GM23338 (cell line): Measurements from ENCODE around the gene FCHO2. TPM values are rescaled to one million over a fixed set of nuclear protein-coding genes. Genes with fewer than 3 reads are reported as not detected.

Experiments
- ATAC-seq: fragments of 200-7000 bp; cut with Tn5 transposase; 3 replicates; pipeline ENCODE4 v1.9.1; 2020
- DNase-seq: peaks from one replicate; pipeline ENCODE4 v3.0.0-alpha.2; 2015; ENCODE audit warnings: low spot score
- H2AFZ ChIP-seq: fragments of 200-600 bp; sonication (generic); 2 replicates; pipeline ENCODE4 v1.8.0; 2016; ENCODE audit warnings: antibody characterized with exemption, mild to moderate bottlenecking, moderate library complexity
- H3F3A ChIP-seq: fragments of 200-600 bp; sonication (generic); replicated peaks from 2 replicates; pipeline ENCODE4 v1.8.0; 2017; ENCODE audit warnings: antibody characterized with exemption, mixed run types, low read depth
- H3K27ac ChIP-seq: fragments of 200-600 bp; sonication (generic); 2 replicates; pipeline ENCODE4 v1.6.1; 2016; ENCODE audit warnings: low read depth
- H3K27me3 ChIP-seq: fragments of 200-600 bp; sonication (generic); 2 replicates; pipeline ENCODE4 v1.8.0; 2016; ENCODE audit warnings: mild to moderate bottlenecking, mixed run types, moderate library complexity; ENCODE audit not compliant: insufficient read depth
- H3K36me3 ChIP-seq: fragments of 200-600 bp; sonication (generic); 2 replicates; pipeline ENCODE4 v1.8.0; 2016; ENCODE audit warnings: mild to moderate bottlenecking; ENCODE audit not compliant: insufficient read depth
- H3K4me1 ChIP-seq: fragments of 200-600 bp; sonication (generic); 2 replicates; pipeline ENCODE4 v1.8.0; 2016; ENCODE audit warnings: mild to moderate bottlenecking, moderate library complexity; ENCODE audit not compliant: insufficient read depth
- H3K4me2 ChIP-seq: fragments of 200-600 bp; sonication (generic); 2 replicates; pipeline ENCODE4 v1.7.1; 2017; ENCODE audit warnings: mixed run types
- H3K4me3 ChIP-seq: fragments of 200-600 bp; sonication (generic); 2 replicates; pipeline ENCODE4 v1.6.1; 2016; ENCODE audit warnings: mixed run types
- H3K79me2 ChIP-seq: fragments of 200-600 bp; sonication (generic); replicated peaks from 2 replicates; pipeline ENCODE4 v1.8.0; 2017; ENCODE audit warnings: mild to moderate bottlenecking; ENCODE audit not compliant: insufficient read depth
- H3K9me2 ChIP-seq: fragments of 200-600 bp; sonication (generic); 2 replicates; pipeline ENCODE4 v1.8.0; 2017; ENCODE audit not compliant: insufficient read depth
- H4K20me1 ChIP-seq: fragments of 200-600 bp; sonication (generic); replicated peaks from 2 replicates; pipeline ENCODE4 v1.8.0; 2017; ENCODE audit warnings: mild to moderate bottlenecking; ENCODE audit not compliant: insufficient read depth
- H3K27ac Mint-ChIP-seq: 2 replicates; pipeline ENCODE4 v1.8.0; 2020; ENCODE audit warnings: inconsistent platforms, mild to moderate bottlenecking, moderate library complexity, mixed read lengths
- H3K27me3 Mint-ChIP-seq: 3 replicates; pipeline ENCODE4 v1.8.0; 2022; ENCODE audit warnings: low read depth, mild to moderate bottlenecking, moderate library complexity, mixed read lengths, inconsistent platforms; ENCODE audit not compliant: insufficient read depth, poor library complexity
- H3K36me3 Mint-ChIP-seq: 3 replicates; pipeline ENCODE4 v1.8.0; 2021; ENCODE audit warnings: low read depth, mild to moderate bottlenecking, inconsistent platforms, moderate library complexity, mixed read lengths
- H3K4me1 Mint-ChIP-seq: 3 replicates; pipeline ENCODE4 v1.8.0; 2020; ENCODE audit warnings: mild to moderate bottlenecking, inconsistent platforms, mixed read lengths
- H3K4me3 Mint-ChIP-seq: 3 replicates; pipeline ENCODE4 v1.8.0; 2021; ENCODE audit warnings: moderate library complexity, mild to moderate bottlenecking, inconsistent platforms, mixed read lengths
- H3K9me3 Mint-ChIP-seq: 3 replicates; pipeline ENCODE4 v1.8.0; 2020; ENCODE audit warnings: moderate library complexity, mild to moderate bottlenecking, inconsistent platforms, mixed read lengths
- CREB1 ChIP-seq: fragments of 250-450 bp; sonication (Bioruptor Pico); IDR thresholded peaks from 2 replicates; pipeline ENCODE4 v1.5.0; 2020; ENCODE audit warnings: low read depth, mild to moderate bottlenecking, moderate library complexity
- EZH2 ChIP-seq: fragments of 200-600 bp; sonication (generic); IDR thresholded peaks from one replicate; pipeline ENCODE4 v1.8.0; 2017; ENCODE audit warnings: antibody characterized with exemption, mild to moderate bottlenecking, low read depth; ENCODE audit not compliant: unreplicated experiment
- JUNB ChIP-seq: IDR thresholded peaks from one replicate; pipeline ENCODE4 v1.6.1; 2016; ENCODE audit warnings: antibody characterized with exemption; ENCODE audit not compliant: unreplicated experiment
- NANOG ChIP-seq: IDR thresholded peaks from 2 replicates; pipeline ENCODE4 v1.6.1; 2016; ENCODE audit warnings: antibody characterized with exemption, borderline replicate concordance
- STAT1 ChIP-seq: IDR thresholded peaks from one replicate; pipeline ENCODE4 v1.6.1; 2016; ENCODE audit warnings: antibody characterized with exemption; ENCODE audit not compliant: unreplicated experiment
- ZNF331 ChIP-seq: fragments of 250-450 bp; sonication (Bioruptor Pico); IDR thresholded peaks from 2 replicates; pipeline ENCODE4 v1.5.0; 2020; ENCODE audit warnings: low read depth, mild to moderate bottlenecking, moderate library complexity
- polyA plus RNA-seq: library from polyadenylated mRNA; unstranded; fragments of >200 nt; fragmentation: Nextera tagmentation; extraction: Ambion mirVana; gene quantifications from 2 replicates; pipeline ENCODE4 v1.2.1, GENCODE V29; 2016
- total RNA-seq: library from RNA; depleted of rRNA; stranded (reverse); fragments of >200 nt; shearing (Covaris generic); gene quantifications from 2 replicates; pipeline ENCODE4 v1.2.3, GENCODE V29; 2014
- TF ChIP-seq, protein P1 (sequence below): fragments of 250-450 bp; sonication (Bioruptor Pico); IDR thresholded peaks from 2 replicates; pipeline ENCODE4 v1.5.0; 2020; ENCODE audit warnings: mild to moderate bottlenecking, moderate library complexity

FCHO2 gene
- total and polyA plus RNA-seq, 2 experiments from 2014 or later, result 8.4 to 10.1 TPM

- Histone ChIP-seq H3K9me2 (no peaks in the 10 kb centered on the region), H3K79me2 (no peaks in the 10 kb centered on the region), H3F3A (peaks cover 3% of the 10 kb centered on the region; the same call in 1 of the 2 replicates), H3K27ac (peak overlapping the region; percentile 86), H3K4me1 (peaks cover 21% of the 10 kb centered on the region), H4K20me1 (no peaks in the 10 kb centered on the region), H3K36me3 (no peaks in the 10 kb centered on the region), H2AFZ (no peak overlapping the region), H3K4me2 (no peak overlapping the region), H3K4me3 (no peak overlapping the region), H3K27me3 (no peaks in the 10 kb centered on the region)
- H3K4me3 Mint-ChIP-seq, result no peak overlapping the region
- no peaks in the 10 kb centered on the region for H3K36me3 Mint-ChIP-seq
- ATAC-seq (peak; percentile 100), DNase-seq (peak; percentile 89)
- TF ChIP-seq NANOG, result 0 out of 2 replicates have a peak, but pooled peaks have one; percentile 15
- TF ChIP-seq, protein P1, sequence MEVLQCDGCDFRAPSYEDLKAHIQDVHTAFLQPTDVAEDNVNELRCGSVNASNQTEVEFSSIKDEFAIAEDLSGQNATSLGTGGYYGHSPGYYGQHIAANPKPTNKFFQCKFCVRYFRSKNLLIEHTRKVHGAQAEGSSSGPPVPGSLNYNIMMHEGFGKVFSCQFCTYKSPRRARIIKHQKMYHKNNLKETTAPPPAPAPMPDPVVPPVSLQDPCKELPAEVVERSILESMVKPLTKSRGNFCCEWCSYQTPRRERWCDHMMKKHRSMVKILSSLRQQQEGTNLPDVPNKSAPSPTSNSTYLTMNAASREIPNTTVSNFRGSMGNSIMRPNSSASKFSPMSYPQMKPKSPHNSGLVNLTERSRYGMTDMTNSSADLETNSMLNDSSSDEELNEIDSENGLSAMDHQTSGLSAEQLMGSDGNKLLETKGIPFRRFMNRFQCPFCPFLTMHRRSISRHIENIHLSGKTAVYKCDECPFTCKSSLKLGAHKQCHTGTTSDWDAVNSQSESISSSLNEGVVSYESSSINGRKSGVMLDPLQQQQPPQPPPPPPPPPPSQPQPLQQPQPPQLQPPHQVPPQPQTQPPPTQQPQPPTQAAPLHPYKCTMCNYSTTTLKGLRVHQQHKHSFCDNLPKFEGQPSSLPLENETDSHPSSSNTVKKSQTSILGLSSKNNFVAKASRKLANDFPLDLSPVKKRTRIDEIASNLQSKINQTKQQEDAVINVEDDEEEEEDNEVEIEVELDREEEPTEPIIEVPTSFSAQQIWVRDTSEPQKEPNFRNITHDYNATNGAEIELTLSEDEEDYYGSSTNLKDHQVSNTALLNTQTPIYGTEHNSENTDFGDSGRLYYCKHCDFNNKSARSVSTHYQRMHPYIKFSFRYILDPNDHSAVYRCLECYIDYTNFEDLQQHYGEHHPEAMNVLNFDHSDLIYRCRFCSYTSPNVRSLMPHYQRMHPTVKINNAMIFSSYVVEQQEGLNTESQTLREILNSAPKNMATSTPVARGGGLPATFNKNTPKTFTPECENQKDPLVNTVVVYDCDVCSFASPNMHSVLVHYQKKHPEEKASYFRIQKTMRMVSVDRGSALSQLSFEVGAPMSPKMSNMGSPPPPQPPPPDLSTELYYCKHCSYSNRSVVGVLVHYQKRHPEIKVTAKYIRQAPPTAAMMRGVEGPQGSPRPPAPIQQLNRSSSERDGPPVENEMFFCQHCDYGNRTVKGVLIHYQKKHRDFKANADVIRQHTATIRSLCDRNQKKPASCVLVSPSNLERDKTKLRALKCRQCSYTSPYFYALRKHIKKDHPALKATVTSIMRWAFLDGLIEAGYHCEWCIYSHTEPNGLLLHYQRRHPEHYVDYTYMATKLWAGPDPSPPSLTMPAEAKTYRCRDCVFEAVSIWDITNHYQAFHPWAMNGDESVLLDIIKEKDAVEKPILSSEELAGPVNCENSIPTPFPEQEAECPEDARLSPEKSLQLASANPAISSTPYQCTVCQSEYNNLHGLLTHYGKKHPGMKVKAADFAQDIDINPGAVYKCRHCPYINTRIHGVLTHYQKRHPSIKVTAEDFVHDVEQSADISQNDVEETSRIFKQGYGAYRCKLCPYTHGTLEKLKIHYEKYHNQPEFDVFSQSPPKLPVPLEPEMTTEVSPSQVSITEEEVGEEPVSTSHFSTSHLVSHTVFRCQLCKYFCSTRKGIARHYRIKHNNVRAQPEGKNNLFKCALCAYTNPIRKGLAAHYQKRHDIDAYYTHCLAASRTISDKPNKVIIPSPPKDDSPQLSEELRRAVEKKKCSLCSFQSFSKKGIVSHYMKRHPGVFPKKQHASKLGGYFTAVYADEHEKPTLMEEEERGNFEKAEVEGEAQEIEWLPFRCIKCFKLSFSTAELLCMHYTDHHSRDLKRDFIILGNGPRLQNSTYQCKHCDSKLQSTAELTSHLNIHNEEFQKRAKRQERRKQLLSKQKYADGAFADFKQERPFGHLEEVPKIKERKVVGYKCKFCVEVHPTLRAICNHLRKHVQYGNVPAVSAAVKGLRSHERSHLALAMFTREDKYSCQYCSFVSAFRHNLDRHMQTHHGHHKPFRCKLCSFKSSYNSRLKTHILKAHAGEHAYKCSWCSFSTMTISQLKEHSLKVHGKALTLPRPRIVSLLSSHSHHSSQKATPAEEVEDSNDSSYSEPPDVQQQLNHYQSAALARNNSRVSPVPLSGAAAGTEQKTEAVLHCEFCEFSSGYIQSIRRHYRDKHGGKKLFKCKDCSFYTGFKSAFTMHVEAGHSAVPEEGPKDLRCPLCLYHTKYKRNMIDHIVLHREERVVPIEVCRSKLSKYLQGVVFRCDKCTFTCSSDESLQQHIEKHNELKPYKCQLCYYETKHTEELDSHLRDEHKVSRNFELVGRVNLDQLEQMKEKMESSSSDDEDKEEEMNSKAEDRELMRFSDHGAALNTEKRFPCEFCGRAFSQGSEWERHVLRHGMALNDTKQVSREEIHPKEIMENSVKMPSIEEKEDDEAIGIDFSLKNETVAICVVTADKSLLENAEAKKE, result peak; percentile 90
- TF ChIP-seq CREB1 (CRISPR knock-in tag), result no peak
- peaks cover 21% of the 10 kb centered on the region for H3K4me1 Mint-ChIP-seq
- H3K27ac Mint-ChIP-seq, result peak overlapping the region; percentile 86
- H3K27me3 Mint-ChIP-seq, result no peaks in the 10 kb centered on the region
- H3K9me3 Mint-ChIP-seq, result no peaks in the 10 kb centered on the region
These were observed 83.2 kb downstream of the FCHO2 start for GRCh38 chr5:73039082-73039481.

GRCh38 chr5:73042993-73043392 is 87.2 kb downstream of the FCHO2 start:
- Mint-ChIP-seq H3K9me3 (no peaks in the 10 kb centered on the region), H3K4me3 (no peak overlapping the region), H3K27me3 (no peaks in the 10 kb centered on the region), H3K4me1 (peaks cover 18% of the 10 kb centered on the region), H3K27ac (0 out of 2 replicates have a peak overlapping the region, but pooled peaks have one; percentile 36), H3K36me3 (no peaks in the 10 kb centered on the region; the same call in 2 of the 3 replicates)
- Histone ChIP-seq H3K9me2 (no peaks in the 10 kb centered on the region), H3K4me1 (peaks cover 20% of the 10 kb centered on the region), H3F3A (peaks cover 3% of the 10 kb centered on the region; the same call in 1 of the 2 replicates), H3K27ac (no peak overlapping the region), H3K79me2 (no peaks in the 10 kb centered on the region), H3K36me3 (no peaks in the 10 kb centered on the region), H3K4me2 (no peak overlapping the region), H3K27me3 (no peaks in the 10 kb centered on the region), H3K4me3 (no peak overlapping the region), H2AFZ (no peak overlapping the region), H4K20me1 (no peaks in the 10 kb centered on the region)
- no peak for ATAC-seq
- no peak for DNase-seq
- TF ChIP-seq JUNB, result no peak
- no peak for TF ChIP-seq ZNF331 (CRISPR knock-in tag)
- TF ChIP-seq, protein P1, result no peak
- TF ChIP-seq EZH2, result no peak
- TF ChIP-seq STAT1, result no peak
- no peak for TF ChIP-seq CREB1 (CRISPR knock-in tag)
